ENCODE measurements around the gene FOXE1.

The FOXE1 gene

DNA sequence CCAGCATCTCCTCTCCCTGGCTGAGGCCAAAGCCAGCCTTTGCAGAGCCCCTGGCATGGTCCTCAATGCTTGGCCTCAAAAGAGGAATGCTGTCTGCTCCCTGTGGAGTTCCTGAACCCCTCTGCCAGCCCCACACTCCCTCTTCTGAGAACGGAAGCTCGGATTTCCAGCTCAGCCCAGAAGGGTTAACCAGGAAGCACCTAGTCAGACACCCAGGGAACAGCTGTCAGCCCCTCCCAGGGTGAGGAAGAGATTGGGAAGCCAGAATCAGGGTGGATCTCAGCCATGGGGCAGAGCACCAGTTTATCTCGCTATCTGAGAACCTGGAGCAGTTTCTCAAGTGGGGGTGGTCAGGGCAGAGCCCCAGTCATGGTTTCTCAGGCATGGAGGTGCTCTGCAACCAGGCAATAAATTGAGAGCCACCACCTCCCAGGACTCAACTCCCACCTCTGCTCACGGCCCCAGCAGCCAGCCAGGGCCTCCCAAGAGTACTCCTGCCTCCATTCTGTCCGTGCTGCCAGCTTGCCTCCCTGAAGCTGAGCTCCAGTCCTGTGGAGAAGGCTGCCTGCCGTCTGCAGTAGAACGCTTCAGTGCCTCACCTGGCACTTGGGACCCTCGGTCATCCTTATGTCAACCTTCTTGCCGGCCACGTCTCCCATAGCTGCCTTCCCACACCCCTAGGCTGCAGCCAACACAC, 7.6 kb downstream of the FOXE1 start:
- no peak for DNase-seq (ENCODE audit: low read depth)
- H3K4me3 ChIP-seq (ENCODE audit: low read length), result no peak overlapping the region
- TF ChIP-seq, protein P1, sequence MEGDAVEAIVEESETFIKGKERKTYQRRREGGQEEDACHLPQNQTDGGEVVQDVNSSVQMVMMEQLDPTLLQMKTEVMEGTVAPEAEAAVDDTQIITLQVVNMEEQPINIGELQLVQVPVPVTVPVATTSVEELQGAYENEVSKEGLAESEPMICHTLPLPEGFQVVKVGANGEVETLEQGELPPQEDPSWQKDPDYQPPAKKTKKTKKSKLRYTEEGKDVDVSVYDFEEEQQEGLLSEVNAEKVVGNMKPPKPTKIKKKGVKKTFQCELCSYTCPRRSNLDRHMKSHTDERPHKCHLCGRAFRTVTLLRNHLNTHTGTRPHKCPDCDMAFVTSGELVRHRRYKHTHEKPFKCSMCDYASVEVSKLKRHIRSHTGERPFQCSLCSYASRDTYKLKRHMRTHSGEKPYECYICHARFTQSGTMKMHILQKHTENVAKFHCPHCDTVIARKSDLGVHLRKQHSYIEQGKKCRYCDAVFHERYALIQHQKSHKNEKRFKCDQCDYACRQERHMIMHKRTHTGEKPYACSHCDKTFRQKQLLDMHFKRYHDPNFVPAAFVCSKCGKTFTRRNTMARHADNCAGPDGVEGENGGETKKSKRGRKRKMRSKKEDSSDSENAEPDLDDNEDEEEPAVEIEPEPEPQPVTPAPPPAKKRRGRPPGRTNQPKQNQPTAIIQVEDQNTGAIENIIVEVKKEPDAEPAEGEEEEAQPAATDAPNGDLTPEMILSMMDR (conservative IDR thresholded peaks at IDR 0.05; ENCODE audit: low read depth, low read length), result no peak

DNA sequence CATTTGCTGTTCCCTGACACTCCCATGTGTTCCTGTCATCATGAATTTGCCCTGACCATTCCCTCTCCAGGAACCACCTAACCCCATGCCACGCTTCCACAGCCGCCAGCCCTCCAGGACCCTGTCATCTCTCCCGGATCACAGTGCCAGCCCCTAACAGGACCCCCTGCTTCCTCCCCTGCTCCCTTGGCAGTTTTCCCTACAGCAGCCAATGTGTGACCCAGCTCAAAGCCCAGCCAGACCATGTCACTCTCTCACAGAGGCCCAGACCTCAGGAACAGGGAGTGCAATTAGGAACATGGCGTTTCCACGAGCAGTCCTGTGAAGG, 8.1 kb downstream of the FOXE1 start:
- DNase-seq (ENCODE audit: low read depth), result no peak
- H3K4me3 ChIP-seq (ENCODE audit: low read length), result no peak overlapping the region
- TF ChIP-seq, protein P1 (conservative IDR thresholded peaks at IDR 0.05; ENCODE audit: low read depth, low read length), result no peak

DNA sequence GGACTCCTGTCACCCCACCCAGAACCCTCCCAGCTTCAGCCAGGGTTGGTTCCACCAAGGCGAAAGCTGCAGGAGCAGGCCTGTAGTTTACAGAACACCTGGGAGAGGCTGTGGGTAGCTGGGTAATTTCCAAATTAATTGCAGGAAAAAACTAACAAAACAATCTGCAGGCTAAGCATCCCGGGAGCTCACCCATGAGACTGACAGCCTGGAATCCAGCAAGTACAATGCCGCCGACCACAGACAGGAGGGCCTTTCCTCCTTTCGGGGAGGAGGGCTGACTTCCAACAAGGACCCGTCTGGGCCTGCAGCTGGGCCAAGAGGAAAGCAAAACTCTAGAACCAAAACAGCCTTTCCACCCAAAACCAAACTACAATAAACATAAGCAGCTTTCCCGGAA, 10.3 kb downstream of the FOXE1 start:
- TF ChIP-seq, protein P1 (conservative IDR thresholded peaks at IDR 0.05; ENCODE audit: low read depth, low read length), result no peak
- DNase-seq (ENCODE audit: low read depth), result no peak
- H3K4me3 ChIP-seq (ENCODE audit: low read length), result no peak overlapping the region

DNA sequence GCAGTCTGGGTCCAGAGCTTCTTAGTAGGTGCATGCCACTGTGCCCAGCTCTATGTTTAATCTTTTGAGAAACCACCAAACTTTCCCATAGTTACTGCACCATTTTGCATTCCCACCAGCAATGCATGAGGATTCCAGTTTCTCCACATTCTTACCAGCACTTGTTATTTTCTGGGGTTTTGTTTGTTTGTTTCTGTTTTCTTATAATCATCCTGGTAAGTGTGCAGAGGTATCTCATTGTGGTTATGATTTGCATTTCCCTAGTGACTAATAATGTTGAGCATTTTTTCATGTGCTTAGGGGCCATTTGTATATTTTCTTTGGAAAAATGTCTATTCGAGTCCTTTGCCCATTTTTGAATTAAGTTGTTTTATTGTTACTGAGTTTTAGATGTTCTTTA, 11.4 kb downstream of the FOXE1 start:
- DNase-seq (ENCODE audit: low read depth), result no peak
- no peak overlapping the region for H3K4me3 ChIP-seq (ENCODE audit: low read length)
- TF ChIP-seq, protein P1 (conservative IDR thresholded peaks at IDR 0.05; ENCODE audit: low read depth, low read length), result no peak

DNA sequence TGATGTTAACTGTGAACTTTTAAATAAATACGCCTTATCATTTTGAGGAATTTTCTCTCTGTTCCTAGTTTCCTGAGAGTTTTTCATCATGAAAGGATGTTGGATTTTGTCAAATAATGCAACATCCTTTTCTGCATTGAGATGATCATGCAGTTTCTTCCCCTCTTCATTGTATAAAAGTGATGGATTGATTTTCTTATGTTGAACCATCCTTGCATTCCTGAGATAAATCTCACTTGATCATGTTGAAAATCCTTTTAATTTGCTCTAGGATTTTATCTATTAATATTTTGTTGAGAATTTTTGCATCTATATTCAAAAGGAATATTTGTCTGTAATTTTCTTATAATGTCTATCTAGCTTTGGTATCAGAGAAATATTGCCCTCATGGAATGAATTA, 13.3 kb downstream of the FOXE1 start:
- TF ChIP-seq, protein P1 (conservative IDR thresholded peaks at IDR 0.05; ENCODE audit: low read depth, low read length), result no peak
- no peak for DNase-seq (ENCODE audit: low read depth)
- no peak overlapping the region for H3K4me3 ChIP-seq (ENCODE audit: low read length)

DNA sequence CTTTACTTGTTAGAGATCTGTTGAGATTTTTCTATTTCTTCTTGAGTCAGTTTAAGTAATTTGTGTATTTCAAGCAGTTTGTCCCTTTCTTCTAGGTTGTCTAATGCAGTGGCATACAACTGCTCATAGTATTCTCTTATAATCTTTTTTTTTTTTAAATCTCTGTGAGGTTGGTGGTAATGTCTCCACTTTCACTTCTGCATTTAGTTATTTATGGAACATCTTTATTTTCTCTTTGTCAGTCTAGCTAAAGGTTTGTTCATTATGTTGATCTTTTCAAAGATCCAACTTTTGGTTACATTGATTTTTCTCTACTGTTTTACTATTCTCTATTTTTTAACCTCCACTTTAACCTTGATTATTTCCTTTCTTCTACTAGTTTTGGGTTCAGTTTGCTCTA, 13.8 kb downstream of the FOXE1 start:
- TF ChIP-seq, protein P1 (conservative IDR thresholded peaks at IDR 0.05; ENCODE audit: low read depth, low read length), result no peak
- DNase-seq (ENCODE audit: low read depth), result no peak
- H3K4me3 ChIP-seq (ENCODE audit: low read length), result no peak overlapping the region

DNA sequence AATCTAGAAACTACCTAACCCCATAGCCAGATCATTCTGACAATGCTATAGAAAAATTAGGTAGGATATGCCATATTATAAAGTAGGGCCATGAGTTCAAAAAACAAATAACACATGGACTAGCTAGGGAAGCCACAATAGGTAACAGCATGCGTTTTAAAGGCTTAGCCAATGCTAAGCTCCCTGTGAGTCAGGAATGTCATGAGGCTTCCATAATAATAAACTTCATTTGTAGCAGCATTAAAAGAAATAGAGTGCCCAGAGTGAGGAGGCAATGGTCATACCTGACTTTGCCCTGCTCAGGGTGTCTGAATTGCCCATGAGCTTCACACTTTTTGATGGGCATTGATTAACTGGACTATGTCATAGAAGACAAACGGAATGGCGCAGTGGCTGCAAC, 15.8 kb downstream of the FOXE1 start:
- no peak for DNase-seq (ENCODE audit: low read depth)
- H3K4me3 ChIP-seq (ENCODE audit: low read length), result no peak overlapping the region
- TF ChIP-seq, protein P1 (conservative IDR thresholded peaks at IDR 0.05; ENCODE audit: low read depth, low read length), result no peak
